HT1080 (cell line): ENCODE measurements around the gene CENPL. TPM values are rescaled to one million over a fixed set of nuclear protein-coding genes. Genes with fewer than 3 reads are reported as not detected.
A peak's percentile ranks its signal among the peaks of the same experiment; 100 is the strongest.

ENCODE experiments used
- DNase-seq: peaks from one replicate; pipeline ENCODE4 v3.0.0-alpha.2; 2015; ENCODE audit warnings: low read depth
- polyA plus RNA-seq, 2 experiments: library from polyadenylated mRNA; depleted of rRNA; stranded (reverse); fragments of >200 nt; gene quantifications; 2 replicates each; pipeline ENCODE4 v1.2.3, GENCODE V29; 2015
- total RNA-seq: library from RNA; depleted of rRNA; stranded (reverse); fragments of >200 nt; shearing (Covaris generic); gene quantifications from 2 replicates; pipeline ENCODE4 v1.2.3, GENCODE V29; 2014; rRNA removed

CENPL gene, protein sequence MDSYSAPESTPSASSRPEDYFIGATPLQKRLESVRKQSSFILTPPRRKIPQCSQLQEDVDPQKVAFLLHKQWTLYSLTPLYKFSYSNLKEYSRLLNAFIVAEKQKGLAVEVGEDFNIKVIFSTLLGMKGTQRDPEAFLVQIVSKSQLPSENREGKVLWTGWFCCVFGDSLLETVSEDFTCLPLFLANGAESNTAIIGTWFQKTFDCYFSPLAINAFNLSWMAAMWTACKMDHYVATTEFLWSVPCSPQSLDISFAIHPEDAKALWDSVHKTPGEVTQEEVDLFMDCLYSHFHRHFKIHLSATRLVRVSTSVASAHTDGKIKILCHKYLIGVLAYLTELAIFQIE
- total RNA-seq = 24.8 and 28.0 TPM in 2 replicates
- polyA plus RNA-seq (2015; cell fraction: cytosol; rRNA removed) = 17.0 and 18.3 TPM in 2 replicates
- 14.8 and 14.9 TPM in 2 replicates for polyA plus RNA-seq (2015; cell fraction: nucleus; rRNA removed)

DNA sequence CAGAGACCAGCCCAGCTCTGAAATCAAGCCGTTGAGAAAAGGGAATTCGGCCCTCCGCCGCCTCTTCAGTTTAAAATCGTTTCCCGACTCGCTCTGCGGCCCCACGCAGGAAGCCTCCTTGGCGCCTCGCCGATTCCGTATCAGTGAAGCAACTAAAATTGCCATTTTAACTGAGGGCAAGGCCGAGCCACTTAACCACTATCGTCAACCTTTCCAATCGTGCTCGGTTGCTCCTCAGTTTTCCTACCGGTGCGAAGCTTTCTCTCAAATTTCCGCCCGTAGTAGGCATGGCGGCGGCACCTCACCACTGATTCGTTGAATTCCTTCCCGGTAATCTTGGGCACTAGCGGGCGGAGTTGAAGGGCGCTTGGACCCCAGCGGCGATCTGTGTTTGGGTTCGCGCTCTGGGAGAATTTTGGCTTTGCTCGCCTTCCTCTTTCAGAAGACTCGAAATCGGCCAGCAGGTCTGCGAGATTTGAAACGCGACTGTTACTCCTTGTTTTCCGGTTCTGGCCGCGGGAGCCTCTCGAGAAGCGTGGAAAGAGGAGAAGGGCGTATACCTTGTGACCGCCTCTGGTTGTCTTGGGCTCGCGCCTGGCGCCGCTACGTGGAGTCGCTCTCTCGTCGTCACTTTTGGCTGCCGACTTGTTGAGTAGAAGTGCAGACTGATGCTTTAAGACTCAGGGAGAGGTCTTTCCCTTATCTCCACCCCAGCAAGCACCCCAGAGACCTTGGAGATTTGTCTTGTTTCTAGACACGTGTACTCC, at the start of gene CENPL, which contains the start of gene DARS2:
Gene CENPL, minus strand, starts transcription at position 569 of the 767 bp plus-strand sequence. CDS start 13,584 bp downstream, outside the sequence.
Gene DARS2, plus strand, starts transcription at position 359 of the 767 bp plus-strand sequence. CDS start 557 bp downstream, outside the sequence.
- DNase-seq = peak; percentile 97

DNA sequence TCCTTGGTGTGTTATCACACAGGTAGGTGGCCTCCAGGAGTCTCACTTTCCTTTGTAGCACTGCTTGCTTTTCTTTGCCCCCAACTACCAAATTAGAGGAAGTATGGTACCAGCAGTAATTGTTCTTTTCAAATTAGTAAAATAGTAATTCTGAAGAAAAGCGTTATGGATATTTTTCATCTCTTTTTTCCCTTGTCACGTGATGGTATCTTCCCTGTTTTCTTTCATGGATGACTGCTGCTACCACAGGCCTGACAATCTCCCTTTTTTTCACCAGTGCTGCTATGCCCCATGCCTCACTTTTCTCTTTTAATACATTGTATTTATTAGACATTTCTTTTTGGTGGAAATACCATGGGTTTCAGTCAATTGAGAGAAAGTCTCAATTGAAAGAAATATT, 46.8 kb upstream of the CENPL start:
- DNase-seq = no peak

DNA sequence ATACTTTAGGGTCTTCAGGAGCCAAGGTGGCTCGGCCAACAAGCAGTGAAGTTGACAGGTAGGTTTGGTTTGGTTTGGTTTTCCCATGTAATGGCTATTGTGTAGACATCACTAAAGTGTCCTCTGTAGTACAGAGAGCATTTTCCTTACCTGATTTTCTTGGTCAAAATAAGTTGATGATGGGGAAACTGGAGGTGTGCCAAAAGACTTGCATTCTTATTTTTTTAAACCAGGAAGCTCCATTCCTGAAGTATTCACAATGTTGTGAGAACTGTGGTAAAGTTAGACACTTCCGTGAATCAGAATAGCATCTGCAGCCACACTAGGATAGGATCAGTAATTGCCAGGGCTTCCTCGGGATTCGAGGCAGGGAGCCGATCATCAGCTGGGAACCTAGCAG, 46.4 kb upstream of the CENPL start:
- no peak for DNase-seq

- no peak for DNase-seq
These were observed 45.8 kb upstream of the CENPL start for GRCh38 chr1:173870252-173871075.

- DNase-seq = no peak
These were observed 44.3 kb upstream of the CENPL start for GRCh38 chr1:173869021-173869359.

DNA sequence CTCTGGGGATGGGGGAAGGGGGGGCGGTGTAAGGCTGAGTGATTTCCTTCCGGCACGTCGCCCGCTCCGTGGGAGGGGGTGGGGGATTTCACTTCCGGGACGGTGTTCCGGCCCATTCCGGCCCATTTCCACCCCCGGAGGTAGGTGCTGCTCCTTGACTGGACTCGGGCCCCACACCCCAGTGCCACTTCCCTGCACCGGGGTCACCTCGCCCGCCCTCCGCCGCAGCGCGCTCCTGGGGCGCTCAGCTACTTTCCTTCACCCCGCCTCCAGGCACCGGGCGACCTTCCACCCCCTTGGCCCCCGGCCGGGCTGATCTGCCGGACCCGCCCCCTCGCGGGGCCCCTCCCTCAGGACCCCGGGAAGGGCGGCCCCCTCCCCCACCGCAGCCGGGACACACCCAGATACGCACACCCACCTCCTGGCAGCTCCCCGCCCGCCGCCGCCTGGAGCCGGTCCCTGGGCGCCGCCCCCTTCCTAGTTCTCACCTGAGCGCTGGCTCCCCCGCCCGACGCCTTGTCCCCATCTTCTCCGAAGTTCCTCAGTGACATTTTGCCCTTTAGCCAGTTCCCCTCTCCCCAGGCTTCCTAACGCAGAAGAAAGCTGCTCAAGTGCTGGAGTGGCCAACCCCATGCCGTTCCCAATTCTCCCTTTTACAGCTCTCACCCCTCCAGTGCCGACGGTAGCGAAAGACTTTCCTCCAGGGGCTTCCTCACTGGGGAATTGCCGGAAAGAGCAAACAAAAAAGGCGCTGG, 43.8 kb upstream of the CENPL start, which contains the start of gene ZBTB37:
Gene ZBTB37, plus strand, starts transcription at position 115 of the 755 bp plus-strand sequence. CDS start 1,846 bp downstream, outside the sequence.
- no peak for DNase-seq

- peak; percentile 98 for DNase-seq
These were observed 43.1 kb upstream of the CENPL start, which contains the start of gene GAS5 for GRCh38 chr1:173867753-173868265. Gene GAS5 (minus strand): TSS chr1:173867989.

GRCh38 chr1:173867141-173867752, 42.6 kb upstream of the CENPL start:
- no peak for DNase-seq

- peak; percentile 17 for DNase-seq
These were observed 41.9 kb upstream of the CENPL start for GRCh38 chr1:173866413-173867115.

DNA sequence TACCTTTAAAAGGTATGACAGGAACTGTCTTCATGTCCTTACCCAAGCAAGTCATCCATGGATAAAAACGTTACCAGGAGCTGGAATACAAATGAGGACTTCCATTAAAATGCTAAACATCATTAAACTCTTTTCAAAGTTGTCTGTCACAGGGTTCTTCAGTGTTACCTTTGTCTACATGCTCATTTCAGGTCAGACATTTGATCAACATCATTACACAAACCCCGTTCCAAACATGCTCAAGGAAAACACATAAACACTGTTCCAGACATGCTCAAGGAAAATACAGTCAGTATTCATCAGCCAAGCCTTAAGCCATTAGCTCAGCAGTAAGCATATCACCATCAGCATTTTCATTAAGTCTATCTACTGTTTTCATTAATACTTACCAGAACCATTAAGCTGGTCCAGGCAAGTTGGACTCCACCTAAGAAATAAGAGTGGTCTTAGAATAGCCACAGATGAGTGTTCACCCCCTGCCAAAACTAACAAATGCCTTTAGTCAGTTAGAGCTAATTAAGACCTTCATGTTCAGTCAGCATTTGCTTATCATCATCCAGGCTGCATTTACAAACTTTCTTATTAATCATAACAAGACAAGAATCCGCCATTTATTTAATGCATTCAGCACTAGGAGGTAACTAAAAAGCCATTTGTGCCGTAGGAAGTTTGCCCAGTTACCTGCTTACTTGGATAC, 40.9 kb upstream of the CENPL start:
- peak; percentile 20 for DNase-seq

DNA sequence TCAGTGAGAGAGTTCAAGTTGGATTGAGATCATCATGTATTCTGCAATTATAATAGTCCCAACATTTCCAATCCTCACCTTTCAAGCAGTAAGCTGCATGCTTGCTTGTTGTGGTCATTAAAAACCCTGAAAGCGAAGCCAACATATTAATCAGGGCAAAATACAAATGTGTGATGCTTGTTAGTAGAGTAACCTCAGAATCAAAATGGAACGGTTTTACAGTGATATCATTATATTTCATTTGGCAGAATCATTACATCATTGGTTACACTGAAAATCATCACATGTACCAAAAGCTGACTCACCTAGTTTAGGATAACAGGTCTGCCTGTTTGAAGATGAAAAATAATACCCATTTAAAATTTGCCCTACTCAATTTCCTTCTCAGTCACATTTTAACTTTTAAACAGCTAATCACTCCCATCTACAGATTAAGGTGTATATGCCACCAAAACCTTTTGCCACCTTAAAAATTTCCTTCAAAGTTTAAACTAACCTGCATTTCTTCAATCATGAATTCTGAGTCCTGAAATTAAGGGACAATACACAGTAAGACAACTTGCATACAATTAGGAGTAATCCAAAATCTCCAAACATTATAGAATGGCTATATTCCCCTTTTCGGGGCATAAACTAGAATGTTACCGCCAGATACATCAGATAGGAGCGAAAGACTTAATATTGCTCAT, 39.6 kb upstream of the CENPL start:
- peak; percentile 34 for DNase-seq

DNA sequence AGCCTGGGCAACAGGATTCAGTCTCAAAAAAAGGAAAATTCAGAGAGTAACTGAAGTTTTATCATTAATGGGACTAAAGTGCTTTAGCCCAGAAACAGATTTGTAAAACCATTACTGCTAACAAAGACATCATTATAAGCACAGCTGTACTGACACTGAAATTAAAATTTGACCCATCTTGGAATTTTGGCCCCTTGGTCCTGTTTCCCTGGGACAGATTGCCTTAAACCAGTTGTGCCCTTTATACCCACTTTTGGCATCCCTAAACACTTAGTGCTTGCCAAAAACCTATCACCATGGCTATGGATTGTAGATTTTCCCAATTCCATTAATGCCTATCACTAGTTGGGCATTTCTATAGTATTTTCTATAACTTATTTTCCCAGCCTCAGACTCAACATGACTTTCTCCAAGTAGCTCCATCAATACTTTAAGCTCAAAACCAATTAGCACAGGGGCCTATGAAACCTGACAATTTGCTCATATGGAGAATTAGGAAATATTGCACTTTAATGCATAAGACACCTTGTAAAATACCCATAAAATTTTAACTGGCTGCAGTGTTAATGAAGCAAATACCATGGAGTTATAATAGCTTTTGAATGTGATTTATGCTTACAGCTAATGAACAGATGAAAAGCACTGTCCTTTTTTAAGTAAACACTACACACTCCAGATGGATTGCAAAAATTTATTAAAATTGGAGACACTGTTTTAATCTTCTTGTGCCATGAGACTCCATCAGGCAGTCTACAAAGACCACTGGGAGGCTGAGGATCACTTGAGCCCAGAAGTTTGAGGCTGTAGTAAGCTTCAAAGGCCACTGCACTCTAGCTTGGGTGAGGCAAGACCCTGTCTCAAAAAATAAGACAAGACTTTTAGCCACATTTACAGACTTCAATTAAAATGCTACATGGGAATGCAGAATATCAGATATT, 38.8 kb upstream of the CENPL start:
- no peak for DNase-seq

DNA sequence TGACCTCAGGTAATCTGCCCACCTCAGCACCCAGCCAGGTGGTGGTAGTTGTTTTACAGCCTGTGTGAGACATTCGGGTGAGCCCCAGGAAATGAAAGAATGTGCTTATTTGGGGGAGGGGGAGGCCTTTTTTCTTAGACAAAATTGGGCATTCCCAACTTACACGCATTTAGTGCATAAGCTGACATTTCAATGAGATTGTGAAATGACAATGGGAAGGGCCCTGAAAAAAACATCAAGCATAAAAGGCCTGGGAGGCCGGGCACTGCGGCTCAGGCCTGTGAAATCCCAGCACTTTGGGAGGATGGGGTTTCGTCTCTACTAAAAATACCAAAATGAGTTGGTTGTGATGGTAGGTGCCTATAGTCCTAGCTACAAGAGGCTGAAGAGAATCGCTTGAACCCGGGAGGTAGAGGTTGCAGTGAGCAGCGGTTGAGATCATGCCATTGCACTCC, 38.1 kb upstream of the CENPL start:
- peak; percentile 72 for DNase-seq

DNA sequence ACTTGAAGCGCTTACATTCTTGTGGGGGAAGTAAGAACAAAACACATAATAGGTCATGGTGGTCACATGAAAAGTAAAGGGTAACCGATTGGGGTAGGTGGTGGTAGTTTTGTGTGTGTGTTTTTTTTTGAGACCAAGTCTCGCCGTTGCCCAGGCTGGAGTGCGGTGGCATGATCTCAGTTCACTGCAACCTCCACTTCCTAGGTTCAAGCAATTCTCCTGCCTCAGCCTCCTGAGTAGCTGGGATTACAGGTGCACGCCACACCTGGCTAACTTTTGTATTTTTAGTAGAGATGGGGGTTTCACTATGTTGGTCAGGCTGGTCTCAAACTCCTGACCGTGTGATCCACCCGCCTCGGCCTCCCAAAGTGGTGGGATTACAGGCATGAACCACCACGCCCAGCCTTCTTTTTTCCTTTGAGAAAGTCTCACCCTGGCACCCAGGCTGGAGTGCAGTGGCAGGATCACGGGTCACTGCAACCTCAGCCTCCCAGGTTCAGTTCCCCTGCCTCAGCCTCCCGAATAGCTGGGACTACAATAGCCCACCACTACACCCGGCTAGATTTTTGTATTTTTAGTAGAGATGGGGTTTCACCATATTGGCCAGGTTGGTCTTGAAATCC, 37.6 kb upstream of the CENPL start:
- DNase-seq = peak; percentile 77

GRCh38 chr1:173861731-173862145, 37.1 kb upstream of the CENPL start:
- peak; percentile 64 for DNase-seq

DNA sequence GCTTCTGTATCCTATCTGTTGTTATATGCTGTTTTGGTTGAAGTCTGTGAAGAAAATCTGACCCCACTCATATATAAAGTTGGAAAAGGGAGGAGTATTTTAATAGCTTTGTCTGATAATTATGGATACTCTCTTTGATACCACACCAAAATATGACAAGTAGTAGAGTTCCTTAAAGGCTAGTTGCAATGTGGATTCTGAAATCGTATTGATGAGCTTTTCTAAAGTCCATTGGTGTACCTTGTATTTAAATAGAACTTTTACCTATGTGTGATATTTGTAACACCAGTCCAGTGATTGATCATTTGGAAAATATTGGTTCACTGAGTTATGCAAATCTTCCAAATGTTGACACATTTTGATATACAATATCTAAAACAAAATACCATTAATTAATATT, 35.4 kb upstream of the CENPL start:
- DNase-seq = no peak
